NCI-H1417 (cell line): ENCODE results near the gene NYNRIN.

Source experiments
- DNase-seq, 3 experiments: peaks; one replicate each; lab custom pipeline; 2025; lab: John Stamatoyannopoulos, UW

The NYNRIN gene

GRCh38 chr14:24456980-24457379, 58.2 kb downstream of the NYNRIN start:
- DNase-seq: no peak

GRCh38 chr14:24458736-24459135, 59.9 kb downstream of the NYNRIN start:
- no peak for DNase-seq

GRCh38 chr14:24459331-24459730, 60.5 kb downstream of the NYNRIN start:
- DNase-seq: no peak

- DNase-seq: no peak
These were observed 62.5 kb downstream of the NYNRIN start for GRCh38 chr14:24461336-24461735.

- DNase-seq: no peak
These were observed 64.4 kb downstream of the NYNRIN start for GRCh38 chr14:24463017-24463883.

GRCh38 chr14:24463884-24464785, 65.3 kb downstream of the NYNRIN start:
- DNase-seq: peak in 2 of 3 experiments; percentile 27 to 70

GRCh38 chr14:24465368-24465767, 66.6 kb downstream of the NYNRIN start:
- no peak for DNase-seq

- DNase-seq: no peak
These were observed 67.0 kb downstream of the NYNRIN start for GRCh38 chr14:24465805-24466204.
